NCI-H2107 treated with DMSO at 0.1 percent for 48 hours (cell line): Measurements from ENCODE around the gene TBC1D32.
"Not testable (repeated sequence)": the region's sequence is repeated elsewhere in the genome, so short reads cannot be mapped to it uniquely, and the experiment has no call there.

Experiments
- DNase-seq: peaks from one replicate; lab custom pipeline; 2025; ENCODE audit not compliant: unreplicated experiment; lab: John Stamatoyannopoulos, UW

Gene TBC1D32

GRCh38 chr6:121222656-121223055 lies 111.6 kb downstream of the TBC1D32 start:
- no peak for DNase-seq

- no peak for DNase-seq
Observed at GRCh38 chr6:121216928-121217327, 117.4 kb downstream of the TBC1D32 start.

GRCh38 chr6:121213341-121213740 lies 120.9 kb downstream of the TBC1D32 start:
- not testable (repeated sequence) for DNase-seq

- DNase-seq = no peak
Observed at GRCh38 chr6:121210943-121211342, 123.3 kb downstream of the TBC1D32 start.

GRCh38 chr6:121205569-121205968 lies 128.7 kb downstream of the TBC1D32 start:
- no peak for DNase-seq

- DNase-seq = no peak
Observed at GRCh38 chr6:121201105-121201504, 133.2 kb downstream of the TBC1D32 start.

GRCh38 chr6:121196042-121196441 lies 138.2 kb downstream of the TBC1D32 start:
- not testable (repeated sequence) for DNase-seq

GRCh38 chr6:121190122-121190521 lies 144.2 kb downstream of the TBC1D32 start:
- no peak for DNase-seq

GRCh38 chr6:121188356-121188755 lies 145.9 kb downstream of the TBC1D32 start:
- DNase-seq = no peak

- DNase-seq = no peak
Observed at GRCh38 chr6:121187833-121188200, 146.5 kb downstream of the TBC1D32 start.

GRCh38 chr6:121187200-121187832 lies 147.0 kb downstream of the TBC1D32 start:
- no peak for DNase-seq

- no peak for DNase-seq
Observed at GRCh38 chr6:121183742-121184141, 150.5 kb downstream of the TBC1D32 start.

GRCh38 chr6:121175827-121176226 lies 158.5 kb downstream of the TBC1D32 start:
- DNase-seq = no peak

GRCh38 chr6:121172451-121172850 lies 161.8 kb downstream of the TBC1D32 start:
- not testable (repeated sequence) for DNase-seq

GRCh38 chr6:121171879-121172278 lies 162.4 kb downstream of the TBC1D32 start:
- no peak for DNase-seq

- no peak for DNase-seq
Observed at GRCh38 chr6:121161886-121162285, 172.4 kb downstream of the TBC1D32 start.

GRCh38 chr6:121160276-121160675 lies 174.0 kb downstream of the TBC1D32 start:
- DNase-seq = no peak

GRCh38 chr6:121158891-121159290 lies 175.4 kb downstream of the TBC1D32 start:
- DNase-seq = no peak

- no peak for DNase-seq
Observed at GRCh38 chr6:121158438-121158837, 175.8 kb downstream of the TBC1D32 start.

GRCh38 chr6:121157906-121158305 lies 176.4 kb downstream of the TBC1D32 start:
- DNase-seq = no peak

GRCh38 chr6:121143476-121143875 lies 190.8 kb downstream of the TBC1D32 start:
- no peak for DNase-seq

GRCh38 chr6:121142093-121142492 lies 192.2 kb downstream of the TBC1D32 start:
- DNase-seq = no peak

- DNase-seq = no peak
Observed at GRCh38 chr6:121135425-121135824, 198.9 kb downstream of the TBC1D32 start.
